HepG2 (cell line): ENCODE measurements around the gene SYNC. TPM values are rescaled to one million over a fixed set of nuclear protein-coding genes. Genes with fewer than 3 reads are reported as not detected.

Experiments used
- CHCHD3 ChIP-seq: sonication (generic); formaldehyde crosslinking; IDR thresholded peaks from 2 replicates; pipeline ENCODE4 v1.8.0; 2022; ENCODE audit warnings: mild to moderate bottlenecking, missing genetic modification reagents, moderate library complexity
- EZH2 ChIP-seq: conservative IDR thresholded peaks from 2 replicates; pipeline ENCODE4 v1.6.1; 2012; ENCODE audit warnings: mild to moderate bottlenecking, low read depth, low read length, moderate library complexity
- FOXK1 ChIP-seq: sonication (generic); formaldehyde crosslinking; IDR thresholded peaks from 2 replicates; pipeline ENCODE4 v1.4.0; 2020; ENCODE audit warnings: low read depth, missing genetic modification reagents, borderline replicate concordance
- FOXO4 ChIP-seq: sonication (generic); formaldehyde crosslinking; conservative IDR thresholded peaks from 2 replicates; pipeline ENCODE4 v1.8.1; 2023; ENCODE audit warnings: missing genetic modification reagents
- KDM5B ChIP-seq: sonication (generic); formaldehyde crosslinking; IDR thresholded peaks from 2 replicates; pipeline ENCODE4 v1.4.0; 2020; ENCODE audit warnings: missing genetic modification reagents, mild to moderate bottlenecking, borderline replicate concordance
- KLF11 ChIP-seq: IDR thresholded peaks from 2 replicates; pipeline ENCODE4 v1.6.1; 2016; ENCODE audit warnings: missing compliant biosample characterization
- KLF15 ChIP-seq: sonication (generic); formaldehyde crosslinking; IDR thresholded peaks from 2 replicates; pipeline ENCODE4 v1.8.1; 2023; ENCODE audit warnings: borderline replicate concordance, mild to moderate bottlenecking, inconsistent platforms, missing genetic modification reagents, mixed read lengths
- MEIS1 ChIP-seq: sonication (generic); formaldehyde crosslinking; IDR thresholded peaks from 2 replicates; pipeline ENCODE4 v1.9.0; 2021; ENCODE audit warnings: mild to moderate bottlenecking, missing genetic modification reagents, moderate library complexity, borderline replicate concordance
- NAIF1 ChIP-seq: sonication (generic); formaldehyde crosslinking; IDR thresholded peaks from 2 replicates; pipeline ENCODE4 v1.5.0; 2020; ENCODE audit warnings: mild to moderate bottlenecking, missing genetic modification reagents, borderline replicate concordance
- NCOA2 ChIP-seq: sonication (generic); formaldehyde crosslinking; IDR thresholded peaks from 2 replicates; pipeline ENCODE4 v1.8.0; 2022; ENCODE audit warnings: inconsistent platforms
- PRDM15 ChIP-seq: sonication (generic); formaldehyde crosslinking; IDR thresholded peaks from 2 replicates; pipeline ENCODE4 v1.4.0; 2020; ENCODE audit warnings: missing genetic modification reagents
- RAD51 ChIP-seq: fragments of 450-650 bp; IDR thresholded peaks from 2 replicates; pipeline ENCODE4 v1.6.1; 2016; ENCODE audit warnings: borderline replicate concordance
- RARG ChIP-seq: sonication (generic); formaldehyde crosslinking; IDR thresholded peaks from 2 replicates; pipeline ENCODE4 v1.4.0; 2020; ENCODE audit warnings: low read depth, mild to moderate bottlenecking, missing genetic modification reagents
- RCOR2 ChIP-seq: IDR thresholded peaks from 2 replicates; pipeline ENCODE4 v1.6.1; 2016; ENCODE audit warnings: missing biosample characterization, missing genetic modification reagents
- SIN3A ChIP-seq: IDR thresholded peaks from 2 replicates; pipeline ENCODE4 v1.6.1; 2011; ENCODE audit warnings: low read depth, mild to moderate bottlenecking, control low read depth, low read length, borderline replicate concordance
- U2AF1 ChIP-seq: fragments of 200-400 bp; formaldehyde crosslinking; optimal IDR thresholded peaks from 2 replicates; pipeline ENCODE3; 2017; ENCODE audit warnings: mild to moderate bottlenecking, low read depth, low read length
- ZNF468 ChIP-seq: sonication (generic); formaldehyde crosslinking; IDR thresholded peaks from 2 replicates; pipeline ENCODE4 v1.8.0; 2022; ENCODE audit warnings: mild to moderate bottlenecking, moderate library complexity, missing genetic modification reagents
- ZNF687 ChIP-seq: sonication (generic); formaldehyde crosslinking; IDR thresholded peaks from 2 replicates; pipeline ENCODE4 v1.5.1; 2020; ENCODE audit warnings: mild to moderate bottlenecking, missing genetic modification reagents, moderate library complexity
- ZNF83 ChIP-seq: sonication (generic); formaldehyde crosslinking; IDR thresholded peaks from 2 replicates; pipeline ENCODE4 v1.4.0; 2020; ENCODE audit warnings: missing genetic modification reagents, mild to moderate bottlenecking, borderline replicate concordance
- ZNF850 ChIP-seq: sonication (generic); formaldehyde crosslinking; conservative IDR thresholded peaks from 2 replicates; pipeline ENCODE4 v1.9.0; 2021; ENCODE audit warnings: mild to moderate bottlenecking, missing genetic modification reagents
- polyA plus RNA-seq, 8 experiments: library from polyadenylated mRNA; depleted of rRNA in 3 of 8; stranded (reverse) in 7 of 8; unstranded in 1 of 8; fragments of >200 nt; fragmentation: Illumina TruSeq in 4 of 8; extraction: Trizol in 4 of 8; gene quantifications; 2 replicates each; pipeline versions ENCODE4 v1.2.1 to v1.2.3, GENCODE V29; 2011 to 2016; ENCODE audit warnings: low read depth in 4 of 8, missing spikeins in 1 of 8, mixed read lengths in 1 of 8; ENCODE audit not compliant: insufficient read depth in 1 of 8
- total RNA-seq, 5 experiments: library from RNA; depleted of rRNA; stranded (reverse); fragments of >200 nt; fragmentation: Illumina TruSeq; extraction: Trizol; gene quantifications; 2 replicates each; pipeline ENCODE4 v1.2.3, GENCODE V29; 2016; ENCODE audit warnings: low read depth in 1 of 5

SYNC gene
- total and polyA plus RNA-seq, 2 of the 13 experiments (the other 11 are each of a cell fraction or from before 2014, with no cell fraction given), result 2.4 to 5.4 TPM

GRCh38 chr1:32650752-32651460 lies 51.7 kb downstream of the SYNC start, which contains the start of gene RBBP4 (continued):
- TF ChIP-seq PRDM15, result no peak; the same call in 1 of the 2 replicates
- TF ChIP-seq RARG (CRISPR knock-in tag), result no peak
- TF ChIP-seq U2AF1, result no peak
- TF ChIP-seq KLF15 (CRISPR knock-in tag), result no peak; the same call in 1 of the 2 replicates
- no peak; the same call in 1 of the 2 replicates for TF ChIP-seq ZNF468 (CRISPR knock-in tag)
- TF ChIP-seq ZNF850, result no peak
- no peak for TF ChIP-seq EZH2
- TF ChIP-seq FOXK1 (CRISPR knock-in tag), result peak; percentile 30; the same call in 1 of the 2 replicates
- TF ChIP-seq NCOA2 (CRISPR knock-in tag), result peak; percentile 14; the same call in 1 of the 2 replicates
- peak; percentile 68; the same call in 1 of the 2 replicates for TF ChIP-seq RAD51
- peak; percentile 77; the same call in 1 of the 2 replicates for TF ChIP-seq NAIF1 (CRISPR knock-in tag)
- no peak; the same call in 1 of the 2 replicates for TF ChIP-seq KLF11 (CRISPR knock-in tag)
- TF ChIP-seq RCOR2, result no peak
- TF ChIP-seq CHCHD3 (CRISPR knock-in tag), result no peak
- TF ChIP-seq MEIS1, result peak; percentile 78; the same call in 1 of the 2 replicates
- TF ChIP-seq FOXO4 (CRISPR knock-in tag), result 0 out of 2 replicates have a peak, but pooled peaks have one; percentile 92
- TF ChIP-seq ZNF83 (CRISPR knock-in tag), result peak; percentile 92; the same call in 1 of the 2 replicates
- peak; percentile 100 for TF ChIP-seq ZNF687 (CRISPR knock-in tag)
- TF ChIP-seq KDM5B (CRISPR knock-in tag), result peak; percentile 97
- no peak for TF ChIP-seq SIN3A
